Stomach (tissue), 9 donors: ENCODE results near the gene PPP1R2. TPM values are rescaled to one million over a fixed set of nuclear protein-coding genes. Genes with fewer than 3 reads are reported as not detected.

Experiments
- DNase-seq, 2 donors: peaks; one replicate each; pipeline versions ENCODE4 v3.0.0 to v3.0.0-alpha.2; 2013 to 2019
- H3K27ac ChIP-seq, 5 donors: fragments of 200-600 bp in 4 of 5; sonication (generic) in 4 of 5; one replicate each; pipeline ENCODE4 v1.5.1; 2013 to 2019; ENCODE audit warnings: mild to moderate bottlenecking in 1 of 5, moderate library complexity in 1 of 5
- H3K27me3 ChIP-seq, 3 donors: fragments of 200-600 bp; sonication (generic); one replicate each; pipeline ENCODE4 v1.5.1; 2017 to 2019; ENCODE audit warnings: mixed run types in 1 of 3
- H3K36me3 ChIP-seq, 4 donors: fragments of 200-600 bp; sonication (generic); 1 replicate in 3 of 4; 2 replicates in 1 of 4; pipeline ENCODE4 v1.5.1; 2016 to 2019
- H3K4me1 ChIP-seq, 4 donors: fragments of 200-600 bp; sonication (generic); one replicate each; pipeline ENCODE4 v1.5.1; 2016 to 2019
- H3K4me3 ChIP-seq, 4 donors: fragments of 200-600 bp; sonication (generic) in 3 of 4; one replicate each; pipeline ENCODE4 v1.5.1; 2016 to 2019; ENCODE audit warnings: mild to moderate bottlenecking in 1 of 4
- H3K9me3 ChIP-seq, 4 donors: fragments of 200-600 bp; sonication (generic); one replicate each; pipeline ENCODE4 v1.5.1; 2016 to 2019
- EP300 ChIP-seq: sonication (generic); formaldehyde crosslinking; IDR thresholded peaks from one replicate; pipeline ENCODE4 v1.6.1; 2017; ENCODE audit warnings: antibody characterized with exemption
- POLR2A ChIP-seq, 4 donors: fragments of 450-650 bp; IDR thresholded peaks; one replicate each; pipeline ENCODE4 v1.6.1; 2016; ENCODE audit warnings: antibody characterized with exemption in 4 of 4, control low read depth in 2 of 4, mild to moderate bottlenecking in 1 of 4, moderate library complexity in 1 of 4
- POLR2AphosphoS5 ChIP-seq, 3 donors: sonication (generic); formaldehyde crosslinking; IDR thresholded peaks; one replicate each; pipeline ENCODE4 v1.6.1; 2016; ENCODE audit warnings: antibody characterized with exemption in 3 of 3
- WGBS, 5 donors: extraction: QIAGEN DNeasy Blood & Tissue Kit in 3 of 5; methylation state at CpG; one replicate each; pipeline versions ENCODE4 v1.1.5 to v1.1.7; 2013 to 2018; 5-methylcytosine and 5-hydroxymethylcytosine counted together
- intact Hi-C: fragments of 100-400 bp; cut with DNase I; formaldehyde crosslinking; loops from one replicate; pipeline ENCODE4 v1.15.1; 2023; ENCODE audit warnings: low total_unique reads
- polyA plus RNA-seq, 3 donors: library from polyadenylated mRNA; stranded (reverse); fragments of 200-250 nt; gene quantifications; one replicate each; pipeline ENCODE4 v1.2.3, GENCODE V29; 2013
- total RNA-seq, 5 donors: library from RNA; depleted of rRNA; stranded (reverse); fragments of >200 nt; gene quantifications; one replicate each; pipeline versions ENCODE4 v1.1.0 to v1.2.3, GENCODE V29; 2014 to 2016
- TF ChIP-seq, protein P1 (sequence below), 7 experiments: fragments of 450-650 bp in 4 of 7; fragments of 200-600 bp in 3 of 7; sonication (generic) in 3 of 7; IDR thresholded peaks; one replicate each; pipeline ENCODE4 v1.5.1; 2016 to 2019; ENCODE audit warnings: antibody characterized with exemption in 7 of 7, control low read depth in 2 of 7, mild to moderate bottlenecking in 1 of 7
- donor health status: healthy with polysubstance abuse.
- donor health status: Bipolar disorder and iron deficiency.
- donor health status: healthy.

PPP1R2 gene
- total and polyA plus RNA-seq, 8 donors = 21.4 to 102 (median 42.9) TPM

DNA sequence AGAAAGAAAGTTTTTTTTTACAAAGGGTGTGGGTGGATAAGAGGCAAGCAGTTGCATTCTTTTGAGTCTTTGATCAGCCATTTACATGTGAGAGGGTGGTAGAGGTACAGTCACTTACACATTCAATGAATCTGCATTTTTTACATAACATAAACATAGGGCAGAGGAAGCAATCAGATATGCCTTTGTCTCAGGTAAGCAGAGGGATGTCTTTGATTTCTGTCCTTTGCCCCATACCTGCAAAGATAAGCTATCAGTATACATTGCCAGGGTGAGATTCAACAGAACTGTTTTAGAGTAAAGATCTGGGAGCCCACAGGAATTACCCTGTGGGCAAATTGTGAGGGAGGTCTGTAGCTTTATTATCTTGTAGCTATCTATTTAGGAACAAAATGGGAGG, 5.4 kb upstream of the PPP1R2 start:
- Histone ChIP-seq H3K27ac (no peak overlapping the region), H3K4me1 (peaks cover 11 to 52% (median 26%) of the 10 kb centered on the region in 4 donors), H3K9me3 (no peaks in the 10 kb centered on the region), H3K4me3 (no peak overlapping the region), H3K27me3 (no peaks in the 10 kb centered on the region), H3K36me3 (no peaks in the 10 kb centered on the region)
- intact Hi-C loops = no loop called here
- TF ChIP-seq, protein P1, sequence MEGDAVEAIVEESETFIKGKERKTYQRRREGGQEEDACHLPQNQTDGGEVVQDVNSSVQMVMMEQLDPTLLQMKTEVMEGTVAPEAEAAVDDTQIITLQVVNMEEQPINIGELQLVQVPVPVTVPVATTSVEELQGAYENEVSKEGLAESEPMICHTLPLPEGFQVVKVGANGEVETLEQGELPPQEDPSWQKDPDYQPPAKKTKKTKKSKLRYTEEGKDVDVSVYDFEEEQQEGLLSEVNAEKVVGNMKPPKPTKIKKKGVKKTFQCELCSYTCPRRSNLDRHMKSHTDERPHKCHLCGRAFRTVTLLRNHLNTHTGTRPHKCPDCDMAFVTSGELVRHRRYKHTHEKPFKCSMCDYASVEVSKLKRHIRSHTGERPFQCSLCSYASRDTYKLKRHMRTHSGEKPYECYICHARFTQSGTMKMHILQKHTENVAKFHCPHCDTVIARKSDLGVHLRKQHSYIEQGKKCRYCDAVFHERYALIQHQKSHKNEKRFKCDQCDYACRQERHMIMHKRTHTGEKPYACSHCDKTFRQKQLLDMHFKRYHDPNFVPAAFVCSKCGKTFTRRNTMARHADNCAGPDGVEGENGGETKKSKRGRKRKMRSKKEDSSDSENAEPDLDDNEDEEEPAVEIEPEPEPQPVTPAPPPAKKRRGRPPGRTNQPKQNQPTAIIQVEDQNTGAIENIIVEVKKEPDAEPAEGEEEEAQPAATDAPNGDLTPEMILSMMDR (IDR thresholded peaks at IDR 0.05) = no peak
- no peak for TF ChIP-seq POLR2AphosphoS5 (IDR thresholded peaks at IDR 0.05)
- DNase-seq = no peak

DNA sequence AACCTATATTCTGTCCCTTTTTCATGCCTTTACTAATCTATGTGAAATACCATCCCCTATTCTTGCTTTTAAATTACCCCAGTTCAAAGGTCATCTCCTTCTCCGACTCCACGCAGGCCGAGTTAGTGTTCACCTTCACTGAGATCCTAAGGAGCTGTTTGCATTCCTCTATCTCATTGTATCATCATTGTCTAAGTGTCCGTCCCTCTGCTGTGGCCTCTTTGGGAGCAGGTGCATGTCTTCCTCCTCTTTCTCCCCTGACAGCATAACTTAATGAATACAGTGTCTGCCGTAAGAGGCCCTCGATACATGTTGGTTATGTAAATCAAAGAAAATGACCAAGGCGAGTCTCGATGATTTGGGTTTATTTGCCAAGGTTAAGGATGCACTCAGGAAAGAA, 4.9 kb upstream of the PPP1R2 start:
- intact Hi-C loops = no loop called here
- TF ChIP-seq, protein P1 (IDR thresholded peaks at IDR 0.05) = no peak
- TF ChIP-seq EP300 = no peak
- TF ChIP-seq POLR2AphosphoS5 (IDR thresholded peaks at IDR 0.05) = no peak
- TF ChIP-seq POLR2A (IDR thresholded peaks at IDR 0.05) = no peak
- Histone ChIP-seq H3K4me3 (no peak overlapping the region), H3K9me3 (no peaks in the 10 kb centered on the region), H3K27ac (no peak overlapping the region), H3K4me1 (peaks cover 11 to 54% (median 27%) of the 10 kb centered on the region in 4 donors), H3K27me3 (no peaks in the 10 kb centered on the region), H3K36me3 (no peaks in the 10 kb centered on the region)
- no peak for DNase-seq
- WGBS, 5 donors = 61 to 78% (median 65%) methylated on average over 8 of the region's 8 CpGs

- Histone ChIP-seq H3K4me1 (peaks cover 15 to 57% (median 35%) of the 10 kb centered on the region in 4 donors), H3K36me3 (no peaks in the 10 kb centered on the region), H3K27me3 (no peaks in the 10 kb centered on the region), H3K9me3 (no peaks in the 10 kb centered on the region), H3K27ac (peak overlapping the region in 4 of 5 donors; percentile 34 to 79 (median 54)), H3K4me3 (no peak overlapping the region)
- intact Hi-C loops = no loop called here
- TF ChIP-seq EP300 = no peak
- peak; percentile 13 to 52 (median 26) for TF ChIP-seq POLR2AphosphoS5 (IDR thresholded peaks at IDR 0.05)
- no peak for TF ChIP-seq POLR2A (IDR thresholded peaks at IDR 0.05)
- DNase-seq = peak; percentile 34 to 43
- 29 to 68% (median 52%) methylated on average over 4 of the region's 4 CpGs for WGBS, 5 donors
Measured at GRCh38 chr3:195546130-195546560, 3.0 kb upstream of the PPP1R2 start.

- H3K4me3 ChIP-seq = no peak overlapping the region
- H3K27me3 ChIP-seq = no peaks in the 10 kb centered on the region
- H3K9me3 ChIP-seq = no peaks in the 10 kb centered on the region
- WGBS, 5 donors = 52 to 92% (median 76%) methylated on average over 3 of the region's 3 CpGs
- intact Hi-C loops = no loop called here
- peak overlapping the region in 3 of 5 donors; percentile 95 to 97 (median 96) for H3K27ac ChIP-seq
- DNase-seq = peak in 1 of 2 donors; percentile 43
- peaks cover 15 to 66% (median 44%) of the 10 kb centered on the region in 4 donors for H3K4me1 ChIP-seq
- TF ChIP-seq POLR2A (IDR thresholded peaks at IDR 0.05) (no peak), EP300 (no peak), POLR2AphosphoS5 (IDR thresholded peaks at IDR 0.05) (no peak)
- TF ChIP-seq, protein P1 (IDR thresholded peaks at IDR 0.05) = no peak
- H3K36me3 ChIP-seq = no peaks in the 10 kb centered on the region
Measured at GRCh38 chr3:195544634-195545033, 1.5 kb upstream of the PPP1R2 start.

DNA sequence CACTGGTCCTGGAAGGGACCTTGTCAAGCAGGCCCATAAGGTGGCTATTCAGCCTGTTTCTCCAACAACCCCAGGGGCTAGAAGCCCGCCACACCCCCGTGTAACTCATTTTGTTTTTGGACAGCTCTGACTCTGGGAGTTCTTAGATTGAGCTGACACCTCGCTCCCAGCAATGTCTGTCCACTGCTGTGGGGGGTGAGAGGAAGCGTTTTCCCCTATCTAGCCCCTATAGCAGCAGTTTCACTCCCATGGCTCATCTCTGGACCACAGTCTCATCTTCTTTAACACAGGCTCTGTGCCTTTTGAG, 1.1 kb upstream of the PPP1R2 start:
- Histone ChIP-seq H3K27ac (peak overlapping the region in 4 of 5 donors; percentile 95 to 97 (median 96)), H3K9me3 (no peaks in the 10 kb centered on the region), H3K36me3 (no peaks in the 10 kb centered on the region), H3K4me1 (peaks cover 15 to 69% (median 48%) of the 10 kb centered on the region in 4 donors), H3K27me3 (no peaks in the 10 kb centered on the region), H3K4me3 (peak overlapping the region in 1 of 4 donors; percentile 90)
- TF ChIP-seq EP300 (no peak), POLR2A (IDR thresholded peaks at IDR 0.05) (no peak)
- TF ChIP-seq, protein P1 (IDR thresholded peaks at IDR 0.05) = no peak
- intact Hi-C loops = no loop called here
- DNase-seq = no peak
- 82 to 90% (median 86%) methylated on average over 4 of the region's 4 CpGs for WGBS, 5 donors
